ENCODE results near the gene BCL2.
A peak's percentile ranks its signal among the peaks of the same experiment; 100 is the strongest.

BCL2 gene

GRCh38 chr18:63325086-63325686 is 5.6 kb upstream of the BCL2 start:
- no peak for DNase-seq

GRCh38 chr18:63322908-63323634 is 3.5 kb upstream of the BCL2 start:
- peak; percentile 62 to 76 for DNase-seq

DNA sequence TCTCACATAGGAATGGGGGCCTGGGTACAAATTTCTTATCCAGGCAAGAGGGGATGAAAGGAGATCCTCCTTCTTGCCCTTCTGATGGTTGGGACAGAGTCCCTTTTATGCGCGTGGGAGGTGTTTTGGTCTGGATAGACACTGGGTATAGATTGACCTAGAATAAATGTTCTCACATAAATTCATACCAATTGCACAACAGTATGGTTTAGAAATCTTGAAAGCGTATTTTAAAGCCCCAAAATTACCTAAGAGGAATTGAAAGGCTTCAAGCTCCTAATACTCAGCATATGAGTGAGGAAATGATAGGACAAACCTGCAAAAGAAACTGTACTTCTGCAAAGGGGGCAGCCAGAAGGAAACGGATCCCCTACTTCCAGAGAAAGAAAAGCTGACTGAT is 2.6 kb upstream of the BCL2 start:
- DNase-seq: no peak

DNA sequence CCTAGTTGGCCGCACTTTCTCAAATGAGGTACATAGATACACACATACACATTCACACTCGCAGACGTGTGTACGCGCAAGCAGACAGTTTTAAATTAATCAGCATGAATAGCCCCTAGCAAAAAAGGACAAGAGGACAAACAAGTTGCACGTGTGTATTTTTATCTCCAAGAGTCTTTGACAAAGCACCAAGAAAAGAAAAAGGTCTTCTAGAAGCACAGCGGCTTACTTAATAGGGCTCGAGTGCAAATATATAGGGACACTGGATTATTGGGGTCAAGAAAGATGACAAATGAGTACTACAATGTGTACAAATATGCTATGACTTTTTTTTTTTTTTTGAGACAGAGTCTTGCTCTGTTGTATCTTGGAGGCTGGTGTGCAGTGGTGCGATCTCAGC is 1.7 kb upstream of the BCL2 start:
- DNase-seq: no peak

GRCh38 chr18:63320975-63321265 is 1.4 kb upstream of the BCL2 start:
- DNase-seq: no peak

DNA sequence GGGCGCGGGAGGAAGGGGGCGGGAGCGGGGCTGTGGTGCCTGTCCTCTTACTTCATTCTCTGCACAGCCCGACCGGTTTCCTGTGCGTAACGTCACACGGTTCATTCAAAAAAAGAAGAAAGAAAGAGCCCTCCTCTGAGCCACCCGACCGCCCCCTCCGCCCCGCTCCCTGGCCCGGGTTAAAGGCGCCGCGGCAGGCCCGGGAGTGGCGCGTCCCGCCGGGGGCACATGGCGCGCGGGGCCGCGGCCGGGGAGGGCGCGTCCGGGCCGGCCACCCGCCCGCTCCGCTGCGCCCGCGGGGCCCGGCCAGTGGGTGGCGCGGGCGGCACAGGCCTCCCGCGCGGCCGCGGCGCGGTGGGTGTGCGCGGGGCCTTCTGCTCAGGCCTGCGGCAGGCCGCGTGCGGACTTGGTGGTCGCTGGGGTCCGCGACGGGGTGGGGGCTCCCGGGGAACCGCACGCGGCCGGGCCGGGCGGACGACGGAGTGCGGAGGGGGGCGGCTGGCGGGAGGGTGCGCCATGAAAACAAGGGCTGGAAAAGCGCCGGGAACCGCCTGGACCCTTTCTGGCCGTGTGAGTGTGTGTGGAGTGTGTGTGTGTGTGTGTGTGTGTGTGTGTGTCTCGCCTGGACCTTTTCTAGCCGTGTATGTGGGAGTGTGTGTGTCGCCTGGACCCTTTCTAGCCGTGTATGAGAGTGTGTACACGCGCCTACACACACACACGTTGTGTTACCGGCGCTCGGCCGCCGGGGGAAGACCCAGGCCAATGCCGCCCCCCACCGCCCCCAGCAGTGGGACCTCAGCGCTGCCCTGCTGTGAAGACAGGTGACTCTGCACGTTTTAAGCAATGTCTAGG is 780 bp upstream of the BCL2 start:
- peak; percentile 87 to 93 for DNase-seq

DNA sequence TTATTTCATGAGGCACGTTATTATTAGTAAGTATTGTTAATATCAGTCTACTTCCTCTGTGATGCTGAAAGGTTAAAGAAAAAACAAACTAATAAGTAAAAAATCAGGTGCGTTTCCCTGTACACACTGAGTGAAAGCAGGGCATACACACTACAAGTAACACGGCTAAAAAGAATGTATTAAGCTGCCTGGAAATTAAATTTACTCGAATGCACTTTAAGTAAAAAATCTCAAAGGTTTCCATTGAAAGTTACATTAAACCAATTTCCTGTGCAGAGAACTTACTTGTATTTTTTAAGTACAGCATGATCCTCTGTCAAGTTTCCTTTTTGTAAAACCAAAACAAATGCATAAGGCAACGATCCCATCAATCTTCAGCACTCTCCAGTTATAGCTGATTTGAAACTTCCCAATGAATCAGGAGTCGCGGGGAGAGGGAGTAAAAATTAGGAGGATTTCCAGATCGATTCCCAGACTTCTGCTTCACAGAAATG is 633 bp downstream of the BCL2 start:
- DNase-seq: no peak

DNA sequence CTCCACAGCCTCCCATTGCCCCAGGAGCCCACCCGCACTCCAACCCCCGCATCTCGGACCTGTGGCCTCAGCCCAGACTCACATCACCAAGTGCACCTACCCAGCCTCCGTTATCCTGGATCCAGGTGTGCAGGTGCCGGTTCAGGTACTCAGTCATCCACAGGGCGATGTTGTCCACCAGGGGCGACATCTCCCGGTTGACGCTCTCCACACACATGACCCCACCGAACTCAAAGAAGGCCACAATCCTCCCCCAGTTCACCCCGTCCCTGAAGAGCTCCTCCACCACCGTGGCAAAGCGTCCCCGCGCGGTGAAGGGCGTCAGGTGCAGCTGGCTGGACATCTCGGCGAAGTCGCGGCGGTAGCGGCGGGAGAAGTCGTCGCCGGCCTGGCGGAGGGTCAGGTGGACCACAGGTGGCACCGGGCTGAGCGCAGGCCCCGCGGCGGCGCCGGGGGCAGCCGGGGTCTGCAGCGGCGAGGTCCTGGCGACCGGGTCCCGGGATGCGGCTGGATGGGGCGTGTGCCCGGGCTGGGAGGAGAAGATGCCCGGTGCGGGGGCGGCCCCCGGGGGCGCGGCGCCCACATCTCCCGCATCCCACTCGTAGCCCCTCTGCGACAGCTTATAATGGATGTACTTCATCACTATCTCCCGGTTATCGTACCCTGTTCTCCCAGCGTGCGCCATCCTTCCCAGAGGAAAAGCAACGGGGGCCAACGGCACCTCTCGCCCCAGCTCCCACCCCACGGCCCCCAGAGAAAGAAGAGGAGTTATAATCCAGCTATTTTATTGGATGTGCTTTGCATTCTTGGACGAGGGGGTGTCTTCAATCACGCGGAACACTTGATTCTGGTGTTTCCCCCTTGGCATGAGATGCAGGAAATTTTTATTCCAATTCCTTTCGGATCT is 1.3 kb downstream of the BCL2 start:
- peak; percentile 85 to 90 for DNase-seq

GRCh38 chr18:63317556-63317946 is 2.0 kb downstream of the BCL2 start:
- DNase-seq: no peak

DNA sequence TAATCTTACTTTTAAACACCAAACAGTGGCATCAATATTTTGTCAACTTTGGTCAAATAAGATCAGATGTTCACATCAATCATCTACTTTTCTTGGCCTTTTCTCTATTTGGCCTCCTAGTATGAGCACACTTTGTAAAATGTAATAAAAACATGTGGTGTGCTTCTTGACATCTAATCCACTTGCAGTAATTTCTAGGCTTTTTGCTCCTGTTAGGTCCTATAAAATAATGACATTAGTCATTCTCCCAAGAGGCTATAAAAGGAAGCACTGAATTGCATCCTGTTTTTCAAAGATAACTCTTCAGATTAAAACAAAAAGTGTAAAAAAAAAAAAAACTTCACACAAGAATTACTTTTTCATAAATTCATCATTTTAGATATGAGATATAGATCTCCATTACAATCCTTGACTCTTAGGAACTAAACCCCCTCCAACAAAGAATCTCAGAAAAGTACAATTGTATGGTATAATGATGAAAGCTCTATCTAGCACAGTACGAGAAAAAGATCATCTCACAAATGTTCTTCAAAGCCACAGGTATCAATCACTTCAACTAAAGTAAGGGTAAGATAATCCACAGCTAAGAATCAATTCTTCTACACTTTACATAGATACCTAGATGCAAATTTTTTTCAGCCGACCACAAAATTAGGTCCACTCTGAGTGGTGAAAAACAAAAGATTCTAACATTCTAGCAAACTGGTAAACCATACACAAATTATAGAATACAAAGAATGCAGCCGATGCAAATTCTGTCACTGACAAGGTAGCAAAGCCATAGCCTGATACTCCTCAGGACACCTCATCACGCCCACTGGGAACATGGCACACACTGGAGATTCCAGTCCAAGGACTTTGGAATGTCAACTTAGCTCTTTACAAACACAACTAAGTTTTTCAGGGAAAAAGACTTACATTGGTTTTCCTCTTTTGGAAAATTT is 2.7 kb downstream of the BCL2 start:
- DNase-seq: no peak

DNA sequence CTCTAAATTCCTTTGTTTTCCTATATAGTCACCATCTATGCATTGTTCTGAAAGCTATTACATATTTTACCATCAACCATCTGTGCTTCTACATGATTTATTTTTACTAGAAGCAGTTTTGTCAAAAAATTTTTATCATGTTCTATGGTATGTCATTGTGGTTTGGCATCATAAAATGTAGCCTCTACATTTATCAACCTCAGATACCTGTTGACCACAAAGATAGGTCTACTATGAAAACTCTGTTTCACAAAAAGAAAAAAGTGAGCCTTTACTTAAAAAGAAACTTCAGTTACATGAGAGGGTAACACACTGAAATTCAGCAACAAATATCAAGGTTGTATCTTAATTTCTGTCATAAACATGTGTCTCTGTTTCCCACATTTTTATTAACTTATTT is 3.7 kb downstream of the BCL2 start:
- peak in 1 of 2 donors; percentile 40 for DNase-seq

GRCh38 chr18:63315131-63315662 is 4.4 kb downstream of the BCL2 start:
- no peak for DNase-seq

DNA sequence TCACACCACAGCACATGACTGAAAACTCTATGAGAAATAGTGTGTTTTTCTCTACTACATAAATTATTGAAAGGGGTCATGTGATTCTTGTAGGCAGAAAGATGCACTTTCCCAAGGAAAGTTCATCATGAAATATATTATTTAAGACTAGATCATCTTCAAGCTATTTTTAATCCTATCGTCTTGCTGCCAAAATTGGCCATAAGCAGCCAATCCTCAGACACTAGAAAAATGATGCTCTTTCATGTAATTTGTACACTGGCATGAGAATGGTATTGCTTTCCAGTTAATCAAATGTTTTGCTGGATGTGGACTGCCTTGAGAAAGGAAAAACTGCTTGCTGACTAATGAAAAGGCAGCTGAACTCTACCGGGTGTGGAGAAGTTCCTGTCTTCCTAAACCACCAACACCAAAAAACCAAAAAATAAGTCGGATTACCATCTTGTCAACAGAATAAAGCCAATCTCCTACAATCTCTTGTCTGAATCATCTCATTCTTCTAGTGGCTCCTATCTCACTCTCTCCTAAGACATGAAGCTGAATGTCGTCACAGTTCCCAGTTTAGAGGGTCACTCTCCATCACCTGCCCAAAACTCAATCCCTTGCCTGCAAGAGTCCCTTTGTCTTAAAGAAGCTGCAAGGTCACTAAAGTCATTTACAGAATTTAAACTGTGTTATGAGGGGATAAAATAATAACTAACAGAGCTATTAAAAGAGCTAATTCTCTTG is 5.3 kb downstream of the BCL2 start:
- DNase-seq: no peak

DNA sequence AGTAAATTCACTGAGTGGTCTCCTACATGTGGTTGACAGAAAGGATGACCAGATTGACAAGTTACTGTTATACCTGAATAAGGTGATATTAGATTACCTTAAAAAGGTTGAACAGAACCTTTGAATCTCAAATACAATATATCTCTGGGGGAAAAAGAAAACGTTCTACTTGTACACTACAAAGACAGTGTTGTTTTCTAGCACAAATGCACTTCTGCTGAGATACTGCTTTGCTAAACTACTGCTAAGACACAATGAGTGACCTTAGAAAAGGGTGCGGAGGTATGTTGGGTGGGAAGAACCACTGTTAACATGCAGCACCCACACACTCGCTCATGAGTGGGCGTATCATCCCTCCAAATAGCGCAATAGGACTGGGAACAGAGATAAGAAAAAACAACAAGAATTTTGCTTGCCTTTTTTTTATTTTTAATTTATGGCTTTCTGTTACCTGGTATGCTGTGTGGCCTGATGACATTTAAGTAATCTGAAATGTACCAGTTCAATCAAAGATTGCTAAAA is 6.1 kb downstream of the BCL2 start:
- no peak for DNase-seq

GRCh38 chr18:63312737-63313395 is 6.7 kb downstream of the BCL2 start:
- no peak for DNase-seq

GRCh38 chr18:63312019-63312409 is 7.6 kb downstream of the BCL2 start:
- DNase-seq: no peak

DNA sequence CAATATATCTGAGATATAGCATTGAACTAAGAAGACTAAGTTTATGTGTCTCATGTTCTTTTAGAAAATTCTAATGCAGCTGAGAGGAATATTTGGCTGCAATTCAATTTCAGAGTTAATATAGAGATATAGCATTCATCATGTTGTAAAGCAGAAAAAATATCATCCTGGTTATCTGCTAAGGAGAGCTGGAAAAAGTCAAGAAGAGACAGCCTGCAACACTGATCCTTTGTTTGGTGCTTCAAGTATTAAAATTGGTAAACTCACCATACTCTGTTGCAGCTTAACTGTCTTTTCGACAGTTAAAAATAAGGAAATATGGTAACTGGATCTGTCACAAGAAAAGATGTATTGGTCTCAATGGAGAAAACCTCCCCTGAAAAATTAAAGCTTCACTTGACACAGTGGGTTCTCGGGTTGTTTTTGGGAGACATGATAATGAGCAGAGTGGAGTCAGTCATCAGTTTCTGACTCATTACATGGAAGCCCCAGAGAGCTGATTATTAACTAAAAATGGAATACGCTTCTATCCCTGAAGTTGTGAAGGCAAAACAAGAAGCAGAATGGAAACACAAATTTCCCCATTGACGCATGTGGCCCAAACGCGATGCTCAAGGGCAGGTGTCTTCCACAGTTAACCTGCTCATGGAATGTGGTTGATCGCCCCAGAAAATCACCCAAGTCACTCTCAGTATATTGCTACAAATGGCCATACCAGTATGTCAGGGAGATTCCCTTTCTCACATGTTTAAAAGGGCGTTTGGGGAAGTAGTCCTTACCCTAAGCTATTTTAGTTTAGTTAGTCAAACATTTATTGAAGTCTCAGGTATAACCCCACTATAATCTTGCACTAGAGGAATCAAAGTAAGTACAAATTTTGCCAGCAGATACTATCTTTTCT is 8.2 kb downstream of the BCL2 start:
- DNase-seq: no peak

- DNase-seq: peak in 1 of 2 donors; percentile 44
Measured at GRCh38 chr18:63309422-63309821, 10.1 kb downstream of the BCL2 start.
